Measurements from ENCODE around the gene SMIM20.

Gene SMIM20

DNA sequence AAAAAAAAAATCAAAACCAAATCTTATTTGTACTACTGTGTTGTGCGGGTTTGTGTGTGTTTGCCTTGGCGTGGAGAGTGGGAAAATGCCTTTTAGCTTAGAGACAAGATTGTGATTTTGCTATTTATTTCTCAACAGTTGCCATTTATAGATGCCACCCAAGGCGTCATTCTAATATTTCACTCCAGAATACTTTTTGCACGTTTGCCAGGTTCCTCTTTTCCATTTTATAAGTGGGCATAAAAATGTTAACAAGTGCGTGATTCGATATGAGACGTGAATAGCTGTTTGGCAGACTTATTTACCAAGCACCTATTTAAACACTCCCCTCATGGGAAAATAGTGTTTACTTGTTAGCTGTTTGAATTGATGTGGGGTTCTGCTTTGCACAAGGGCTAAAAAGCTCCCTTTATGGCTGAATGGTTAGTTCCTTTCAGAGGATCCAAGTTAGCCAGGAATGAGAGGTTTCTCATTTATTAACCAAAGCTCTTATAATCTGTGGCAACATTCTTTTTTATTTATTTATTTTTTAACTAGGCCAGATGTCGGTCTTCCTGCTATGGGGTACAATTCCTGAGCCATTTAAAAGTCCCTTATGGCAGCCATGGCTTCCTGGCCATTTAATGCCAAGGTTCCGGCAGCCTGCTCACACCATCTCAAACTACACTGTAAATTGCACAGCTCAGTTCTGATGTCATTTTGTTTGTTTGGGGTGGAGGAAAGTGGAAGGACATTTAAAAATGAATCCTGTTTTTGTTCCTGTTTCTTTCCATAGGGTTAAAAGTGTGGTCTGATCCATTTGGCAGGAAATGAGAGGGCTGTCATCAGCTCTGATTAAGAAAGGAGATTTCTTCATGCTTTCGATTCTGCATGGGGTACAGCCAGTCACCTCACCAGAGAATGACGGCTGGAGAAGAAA is 14.6 kb downstream of the SMIM20 start:
- DNase-seq: no peak

DNA sequence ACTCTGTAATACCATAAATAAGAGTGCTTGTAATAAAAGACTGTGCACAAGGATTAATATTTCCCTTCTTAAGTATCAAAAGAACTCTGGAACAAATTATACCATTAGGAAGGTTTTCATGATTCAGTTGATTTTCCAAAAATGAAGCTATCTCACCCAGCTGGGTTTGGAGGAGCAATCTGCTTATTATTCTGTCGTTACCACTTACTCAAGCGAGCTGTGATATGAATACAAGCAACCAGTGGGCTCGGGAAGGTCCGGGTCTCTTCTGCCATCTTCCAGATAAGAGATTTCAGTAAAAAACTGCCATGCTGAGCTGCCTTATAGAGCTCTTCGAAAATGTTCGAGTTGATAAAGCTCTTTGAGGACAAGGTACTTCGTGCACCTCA is 15.3 kb downstream of the SMIM20 start:
- DNase-seq: no peak

DNA sequence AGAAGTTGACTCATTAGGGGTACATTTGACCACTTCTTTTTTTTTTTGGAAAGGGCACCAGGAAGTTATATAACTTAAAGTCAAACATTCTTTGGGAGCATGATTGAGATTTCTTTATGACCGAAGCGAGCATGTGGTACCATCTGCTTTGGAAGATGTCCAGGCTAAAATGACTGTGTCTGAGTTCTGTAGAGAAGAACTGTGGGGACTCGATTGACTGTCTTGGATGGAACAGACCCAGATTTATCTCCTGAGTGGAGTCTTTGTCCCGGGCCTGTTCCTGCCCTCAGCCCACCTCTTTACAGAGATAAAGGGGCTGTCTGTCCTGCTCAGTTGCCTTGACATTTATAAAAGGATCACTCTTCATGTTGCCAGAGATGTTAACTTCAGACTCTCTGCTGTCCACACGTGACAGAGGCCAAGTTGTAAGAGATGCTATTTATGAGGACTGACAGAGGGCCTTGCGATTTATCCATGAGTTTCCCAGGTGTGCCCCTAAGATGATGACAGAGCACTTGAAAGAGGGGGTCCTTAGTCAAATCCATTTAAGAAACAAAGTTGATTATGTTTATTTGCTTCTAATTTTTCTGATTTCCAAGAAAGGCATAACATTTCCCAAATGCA is 16.8 kb downstream of the SMIM20 start:
- no peak for DNase-seq

DNA sequence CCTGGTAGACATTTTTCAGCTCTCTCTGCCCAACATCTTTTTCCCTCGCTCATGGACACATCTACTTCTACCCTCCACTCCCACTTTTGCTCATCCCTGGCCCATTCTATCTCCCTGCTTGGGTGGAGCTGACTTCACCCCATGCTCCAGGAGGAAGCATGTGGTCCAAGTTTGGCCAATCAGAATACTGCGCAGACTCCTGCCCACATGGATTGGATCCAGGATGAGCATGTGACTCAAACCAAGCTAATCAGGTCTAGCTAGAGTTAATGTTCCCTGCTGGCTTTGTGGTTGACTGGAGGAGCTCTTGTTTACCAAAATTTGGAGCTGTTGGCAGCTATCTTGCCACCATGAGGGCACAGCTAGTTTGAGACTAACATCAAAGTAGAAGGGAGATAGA is 22.7 kb downstream of the SMIM20 start:
- no peak for DNase-seq

DNA sequence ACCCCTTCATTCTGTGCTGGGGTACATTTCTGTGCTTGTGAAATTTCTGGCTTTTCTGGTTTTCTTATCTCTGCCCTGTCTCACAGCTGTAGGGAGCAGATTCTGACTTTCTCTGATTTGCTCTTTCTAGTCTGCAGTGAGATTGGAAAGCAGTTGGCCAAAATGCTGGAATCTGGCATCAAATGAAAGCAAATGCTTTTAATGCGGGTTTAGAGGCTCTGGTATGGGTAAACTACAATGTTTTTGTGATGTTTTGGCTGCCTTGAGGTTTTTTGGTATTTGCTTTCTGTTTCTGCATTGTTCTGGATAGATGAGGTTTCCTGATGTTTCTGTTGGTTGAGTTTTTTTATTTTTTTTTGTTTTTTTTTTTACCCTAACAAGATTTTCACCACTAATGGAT is 23.8 kb downstream of the SMIM20 start:
- no peak for DNase-seq

DNA sequence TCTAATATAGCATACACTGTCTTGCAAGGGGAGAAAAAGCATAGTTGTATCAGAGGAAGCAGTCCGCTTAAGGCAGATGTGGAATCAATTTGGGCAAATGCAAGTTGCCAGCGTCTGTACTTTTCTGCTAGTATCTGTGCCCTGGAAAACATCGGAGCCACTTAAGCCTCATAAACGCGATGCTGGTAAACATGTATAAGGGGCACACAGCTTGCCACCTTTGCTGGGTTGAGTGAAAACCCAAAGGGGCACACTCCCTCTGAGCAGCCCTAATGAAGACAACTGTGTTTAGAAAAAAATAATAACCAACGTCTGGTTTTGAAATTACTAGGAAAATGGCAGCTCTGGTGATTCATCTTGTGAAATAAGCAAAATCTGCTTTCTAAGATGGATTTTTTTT is 24.3 kb downstream of the SMIM20 start:
- no peak for DNase-seq

DNA sequence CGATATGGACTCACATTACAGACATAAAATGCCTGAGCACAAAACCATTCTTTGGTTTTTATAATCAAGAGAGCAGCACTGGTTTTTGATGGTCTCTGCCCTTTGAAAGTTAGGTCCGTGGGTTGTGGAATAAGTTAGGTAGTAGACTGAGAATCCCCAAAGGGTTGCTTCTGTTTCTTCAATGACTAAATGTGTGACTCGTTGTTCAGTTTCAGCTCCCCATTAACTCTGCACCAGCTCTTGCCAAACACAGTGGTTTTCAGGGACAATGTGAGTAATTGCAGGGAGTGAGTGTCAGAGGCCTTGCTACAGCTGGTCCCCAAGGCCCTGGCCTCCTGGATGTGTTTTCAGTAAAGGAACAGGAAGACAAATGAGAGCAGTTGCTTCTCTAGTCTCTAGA is 24.8 kb downstream of the SMIM20 start:
- DNase-seq: no peak

DNA sequence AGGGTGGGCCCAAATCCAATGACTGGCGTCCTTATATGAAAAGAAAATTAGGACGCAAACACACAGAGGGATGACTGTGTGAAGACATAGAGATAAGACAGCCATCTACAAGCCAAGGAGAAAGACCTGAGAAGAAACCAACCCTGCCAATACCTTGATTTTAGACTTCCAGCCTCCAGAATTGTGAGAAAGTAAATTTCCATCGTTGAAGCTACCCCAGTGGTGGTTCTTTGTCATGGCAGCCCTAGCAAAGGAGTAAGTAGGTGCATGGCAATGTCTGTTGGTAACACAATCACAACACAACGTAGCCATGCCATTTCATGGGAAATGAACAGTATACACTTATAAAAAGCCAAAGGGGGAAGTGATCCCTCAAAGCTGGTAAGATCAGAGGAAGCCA is 25.3 kb downstream of the SMIM20 start:
- no peak for DNase-seq

DNA sequence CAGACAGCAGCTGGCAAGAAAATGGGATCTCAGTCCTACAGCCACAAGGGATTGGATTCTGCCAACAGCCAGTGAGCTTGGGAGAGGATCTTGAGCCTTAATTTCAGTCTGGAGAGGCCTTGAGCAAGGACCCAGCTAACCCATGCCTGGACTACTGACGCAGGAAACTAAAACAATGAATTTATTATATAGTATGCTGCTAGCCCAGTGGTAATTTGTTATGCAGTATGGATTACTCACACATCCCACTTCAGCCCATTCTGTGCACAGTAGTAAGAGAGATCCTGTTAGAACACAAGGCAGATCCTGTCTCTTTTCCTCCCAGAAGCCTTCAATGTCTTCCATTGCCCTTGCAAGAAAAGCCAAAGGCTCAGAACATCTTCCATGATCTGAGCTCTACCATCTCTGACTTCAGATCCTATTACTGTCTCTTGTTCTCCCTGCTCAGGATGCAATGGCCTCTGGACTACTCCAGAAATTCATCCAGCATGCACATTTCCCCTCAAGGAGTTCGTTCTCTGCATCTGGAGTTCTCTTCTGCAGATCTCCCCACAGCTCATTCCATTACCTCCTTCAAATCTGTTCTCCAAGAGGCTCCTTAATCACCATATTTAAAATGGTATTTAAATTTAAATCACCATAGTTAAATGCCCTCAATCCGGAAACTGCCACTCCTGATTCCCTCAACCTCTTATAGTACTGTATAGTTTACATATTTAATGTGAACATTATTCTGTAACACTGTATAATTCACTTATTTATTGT is 27.6 kb downstream of the SMIM20 start:
- no peak for DNase-seq

DNA sequence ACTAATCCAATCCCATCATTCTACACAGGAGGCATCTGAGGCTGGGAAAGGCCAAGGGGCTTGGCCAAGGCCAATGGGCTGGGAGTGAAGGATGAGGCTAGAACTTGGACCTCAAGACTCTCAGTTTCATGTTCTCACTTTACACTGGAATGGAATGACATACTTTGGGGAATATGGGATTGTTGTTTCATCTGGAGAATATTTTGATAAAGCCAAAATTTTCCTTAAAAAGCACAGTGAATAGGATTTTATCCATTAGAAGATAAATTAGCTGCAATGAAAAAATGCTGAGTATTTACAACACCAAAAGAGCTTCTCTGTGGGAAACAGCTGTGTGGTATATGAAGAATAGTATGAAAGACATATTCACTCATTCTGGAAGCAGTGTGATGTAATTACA is 29.3 kb downstream of the SMIM20 start:
- no peak for DNase-seq

DNA sequence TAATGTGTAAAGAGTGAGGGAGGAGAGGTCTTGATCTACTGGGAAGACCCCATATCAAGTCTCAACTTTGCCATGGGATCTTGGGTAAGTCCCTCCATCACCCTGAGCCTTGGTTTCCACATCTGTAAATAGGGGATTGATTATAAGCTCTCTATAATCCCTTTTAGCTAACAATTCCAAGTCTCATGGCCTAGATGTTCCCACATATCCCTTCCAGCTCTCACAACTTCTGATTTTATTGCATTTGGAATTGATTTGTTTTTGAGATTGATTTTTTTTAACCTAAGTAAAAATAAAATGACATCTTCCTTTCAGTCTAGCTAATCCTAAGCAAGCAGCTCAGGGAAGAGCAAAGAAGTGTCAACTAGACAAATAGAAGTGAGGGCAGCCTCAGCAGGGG is 29.8 kb downstream of the SMIM20 start:
- DNase-seq: no peak

DNA sequence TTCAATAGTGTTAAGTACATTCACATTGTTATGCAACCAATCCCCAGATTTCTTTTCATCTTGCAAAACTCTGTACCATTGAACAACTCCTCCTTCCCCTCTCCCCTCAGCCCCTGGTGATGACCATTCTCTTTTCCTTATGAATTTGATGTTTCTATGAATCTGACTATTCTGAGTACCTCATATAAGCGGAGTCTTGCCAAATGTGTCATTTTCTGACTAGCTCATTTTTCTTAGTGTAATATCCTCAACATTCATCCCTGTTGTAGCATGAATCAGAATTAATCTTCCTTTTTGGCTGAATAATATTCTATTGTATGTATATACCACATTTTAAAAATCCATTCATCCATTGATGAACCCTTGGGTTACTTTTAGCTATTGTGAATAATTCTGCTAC is 34.0 kb downstream of the SMIM20 start:
- DNase-seq: no peak

DNA sequence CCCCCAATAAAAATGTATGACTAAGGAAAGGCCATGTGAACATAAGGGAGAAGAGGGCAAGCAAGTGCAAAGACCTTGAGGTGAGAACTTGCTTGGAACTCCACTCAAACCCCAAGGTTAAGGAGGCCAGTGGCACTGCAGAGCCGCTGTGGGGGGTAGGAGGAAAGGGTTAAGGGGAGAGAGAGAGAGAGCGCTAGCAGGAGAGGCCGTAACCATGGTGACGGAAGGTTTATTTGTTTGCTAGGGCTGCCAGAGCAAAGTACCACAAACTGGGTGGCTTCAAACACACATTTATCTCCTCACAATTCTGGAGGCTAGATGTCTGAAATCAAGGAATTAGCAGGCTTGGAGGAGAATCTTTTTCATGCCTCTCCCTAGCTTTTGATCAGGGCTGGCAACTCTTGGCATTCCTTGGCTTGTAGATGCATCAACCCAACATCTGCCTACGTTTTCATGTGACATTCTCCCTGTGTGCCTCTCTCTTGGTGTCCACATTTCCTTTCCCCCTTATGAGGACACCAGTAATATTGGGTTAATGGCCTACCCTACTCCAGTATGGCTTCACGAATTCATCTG is 35.2 kb downstream of the SMIM20 start:
- DNase-seq: no peak

DNA sequence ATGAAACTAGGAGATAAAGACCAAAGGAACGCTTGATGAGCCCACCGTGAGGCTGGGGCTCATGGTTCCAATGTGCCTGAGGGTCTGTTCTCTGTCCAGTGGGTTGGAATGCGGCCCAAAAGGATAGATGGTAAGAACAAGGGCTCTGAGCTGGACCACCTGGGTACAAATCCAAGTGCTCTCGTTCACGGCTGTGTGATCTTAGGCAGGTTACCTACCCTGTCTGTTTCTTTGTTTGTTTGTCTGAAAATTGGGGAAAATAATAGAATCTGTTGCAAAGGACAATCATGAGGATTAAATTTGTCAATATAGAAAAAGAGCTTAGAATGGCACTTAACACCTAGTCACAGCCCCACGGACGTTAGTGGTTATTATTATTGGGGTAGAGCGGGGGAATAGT is 36.0 kb downstream of the SMIM20 start:
- no peak for DNase-seq

DNA sequence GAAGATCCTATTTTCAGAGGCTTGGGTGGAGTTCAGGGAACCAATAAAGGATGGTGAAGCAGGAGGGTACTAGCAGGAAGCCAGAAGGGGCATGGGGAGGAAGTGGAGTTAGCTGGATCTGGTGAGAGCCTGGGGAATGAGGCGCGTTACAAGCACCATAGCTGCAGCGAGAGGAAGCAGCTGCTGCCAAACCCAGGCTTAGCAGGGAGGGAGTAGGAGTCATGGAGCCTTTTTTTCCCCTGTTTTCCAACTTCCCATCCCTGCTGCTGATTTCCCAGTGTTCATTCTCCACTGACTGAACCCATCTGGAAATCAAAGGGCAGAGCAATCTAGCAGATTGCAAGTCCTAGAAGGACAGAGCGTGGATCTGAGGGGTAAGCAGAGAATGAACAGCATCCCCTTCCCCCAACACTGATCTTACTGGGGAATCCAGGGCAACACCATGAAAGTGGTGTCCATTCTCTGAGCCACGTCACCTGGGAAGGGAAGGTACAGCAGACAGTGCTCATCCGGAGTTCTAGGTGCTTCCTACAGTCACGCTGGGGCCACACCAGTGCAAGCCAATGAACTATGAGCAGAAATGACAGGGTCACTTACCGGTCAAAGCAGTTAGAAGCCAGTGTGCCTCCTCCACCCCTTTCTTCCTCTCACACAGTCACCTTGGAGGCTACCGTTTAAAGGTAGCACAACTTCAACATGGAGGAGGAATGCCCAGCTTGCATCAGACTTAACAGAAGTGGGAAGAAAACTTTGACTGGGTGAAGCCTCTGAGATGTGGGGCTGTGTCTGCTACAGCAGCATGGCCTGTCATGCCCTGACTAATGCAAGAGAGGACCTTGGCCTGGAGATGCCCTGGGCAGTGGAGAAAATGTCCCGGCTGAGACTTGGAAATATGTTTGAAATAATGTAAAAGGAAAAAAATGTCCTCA is 36.7 kb downstream of the SMIM20 start:
- no peak for DNase-seq

DNA sequence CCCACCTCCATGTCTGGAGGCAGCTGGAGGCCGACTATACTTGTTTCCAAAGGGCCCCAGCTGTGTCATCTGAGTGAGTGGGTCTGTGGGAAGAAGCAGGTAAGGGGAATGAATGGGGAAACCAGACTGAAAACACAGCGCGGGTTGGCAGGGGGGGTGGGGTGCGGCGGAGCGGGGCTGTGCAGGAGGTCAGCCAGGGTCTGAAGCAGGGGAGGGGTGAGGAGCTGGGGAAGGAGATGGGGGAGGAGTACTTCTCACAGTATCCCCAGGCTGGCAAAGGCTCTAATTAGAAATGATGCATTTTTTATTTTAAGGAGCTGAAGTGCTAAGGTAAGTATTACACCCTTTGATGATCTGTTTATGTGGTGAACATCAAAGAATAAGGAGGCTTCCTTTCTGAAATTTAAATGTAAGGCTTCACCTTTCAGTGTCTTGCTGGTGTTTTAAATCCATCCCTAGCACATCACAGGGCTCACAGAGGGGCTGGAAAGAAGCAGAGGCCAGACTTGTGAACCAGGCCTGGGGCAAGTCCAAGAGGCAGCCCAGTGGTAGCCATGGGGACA is 37.5 kb downstream of the SMIM20 start:
- DNase-seq: no peak

DNA sequence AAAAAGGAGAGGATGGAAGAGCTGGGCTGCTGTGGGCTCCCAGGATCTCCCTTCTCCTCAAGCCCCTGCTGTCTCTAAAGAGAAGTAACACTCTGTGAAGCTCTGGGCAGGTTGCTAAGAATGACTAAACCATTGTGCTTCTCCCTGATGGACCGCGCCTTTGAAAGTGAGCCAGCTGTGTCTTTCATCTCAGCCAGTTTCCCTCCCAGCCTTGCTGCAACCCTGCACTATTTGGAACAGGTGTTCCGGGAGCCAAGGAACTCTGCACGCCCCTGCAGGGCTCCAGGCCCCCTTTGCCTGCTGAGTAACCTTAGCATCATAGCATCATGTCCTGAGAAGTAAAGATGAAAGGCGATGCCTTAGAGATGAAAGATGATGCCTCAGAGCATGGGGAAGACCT is 39.7 kb downstream of the SMIM20 start:
- DNase-seq: no peak

DNA sequence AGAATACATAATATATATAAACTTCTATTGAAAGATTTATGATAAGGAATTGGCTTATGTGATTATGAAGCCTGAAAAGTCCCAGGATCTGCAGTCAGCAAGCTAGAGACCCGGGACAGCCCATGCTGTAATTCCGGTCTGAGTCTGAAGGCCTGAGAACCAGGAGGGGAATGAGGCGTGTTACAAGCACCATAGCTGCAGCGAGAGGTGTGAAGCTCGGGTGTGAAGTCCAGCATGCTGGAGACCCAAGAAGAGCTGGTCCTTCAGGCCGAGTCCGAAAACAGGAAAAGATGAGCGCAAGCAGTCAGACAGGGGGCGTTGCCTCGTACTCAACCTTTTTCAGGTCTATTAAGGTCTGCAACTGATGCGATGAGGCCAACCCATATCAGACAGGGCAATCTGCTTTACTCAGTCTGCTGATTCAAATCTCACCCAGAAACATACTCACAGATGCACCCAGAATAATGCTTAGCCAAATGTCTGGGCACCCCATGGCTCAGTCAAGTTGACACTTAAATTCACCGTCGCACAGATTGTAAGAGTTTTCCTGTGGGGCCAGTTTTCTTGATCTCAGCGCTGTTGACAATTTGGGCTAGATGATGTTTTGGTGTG is 40.4 kb downstream of the SMIM20 start:
- DNase-seq: no peak

DNA sequence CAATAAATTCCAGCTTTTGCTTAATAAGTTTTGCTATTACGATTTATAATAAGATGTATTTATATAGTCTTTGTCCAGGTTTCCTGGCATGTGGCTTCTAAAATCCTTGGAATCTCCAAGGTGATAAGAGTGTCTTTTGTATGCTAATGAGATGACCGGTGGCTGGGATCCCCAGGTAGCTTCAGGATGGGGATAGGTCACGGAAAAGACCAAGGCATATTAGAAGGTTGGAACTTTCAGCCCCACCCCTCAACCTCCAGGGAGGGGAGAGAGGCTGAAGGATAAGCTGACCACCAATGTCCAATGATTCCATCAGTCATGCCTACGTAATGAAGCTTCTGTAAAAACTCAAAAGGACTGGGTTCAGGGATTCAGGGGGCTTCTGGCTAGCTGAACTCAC is 41.7 kb downstream of the SMIM20 start:
- DNase-seq: no peak

DNA sequence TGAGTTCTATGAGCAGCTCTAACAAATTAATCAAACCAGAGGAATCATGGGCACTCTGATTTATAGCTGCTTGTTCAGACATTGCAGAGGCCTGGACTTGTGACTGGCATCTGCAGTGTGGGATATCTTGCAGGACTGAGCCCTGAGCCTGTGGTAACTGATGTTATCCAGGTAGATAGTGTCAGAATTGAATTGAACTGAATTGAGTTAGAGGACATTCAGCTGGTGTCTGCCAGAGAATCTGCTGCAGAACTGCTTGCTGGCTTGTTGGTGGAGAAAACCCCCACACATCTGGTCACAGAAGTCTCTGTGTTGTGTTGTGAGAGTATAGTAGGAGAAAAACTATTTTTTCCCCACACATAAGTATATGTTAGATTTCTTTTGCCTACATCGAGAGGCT is 42.2 kb downstream of the SMIM20 start:
- DNase-seq: no peak

DNA sequence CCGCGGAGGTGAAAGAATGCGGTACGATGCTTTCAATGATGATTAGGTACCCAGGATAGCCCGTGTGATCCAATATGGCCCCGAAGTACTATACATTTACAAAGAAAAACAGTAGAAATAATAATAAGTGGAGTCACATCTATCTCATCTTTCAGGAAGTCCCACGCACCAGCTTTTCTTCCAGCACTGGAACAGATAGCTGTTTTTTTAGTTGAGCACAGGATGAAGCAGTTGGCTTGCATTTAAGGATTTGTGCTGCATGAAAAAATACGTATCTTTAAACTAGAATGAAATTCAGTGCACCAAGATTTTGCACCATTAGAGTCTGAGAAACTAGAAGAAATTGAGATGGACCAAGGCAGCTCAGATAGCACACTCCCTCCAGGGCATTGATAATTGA is 44.1 kb downstream of the SMIM20 start:
- DNase-seq: no peak

DNA sequence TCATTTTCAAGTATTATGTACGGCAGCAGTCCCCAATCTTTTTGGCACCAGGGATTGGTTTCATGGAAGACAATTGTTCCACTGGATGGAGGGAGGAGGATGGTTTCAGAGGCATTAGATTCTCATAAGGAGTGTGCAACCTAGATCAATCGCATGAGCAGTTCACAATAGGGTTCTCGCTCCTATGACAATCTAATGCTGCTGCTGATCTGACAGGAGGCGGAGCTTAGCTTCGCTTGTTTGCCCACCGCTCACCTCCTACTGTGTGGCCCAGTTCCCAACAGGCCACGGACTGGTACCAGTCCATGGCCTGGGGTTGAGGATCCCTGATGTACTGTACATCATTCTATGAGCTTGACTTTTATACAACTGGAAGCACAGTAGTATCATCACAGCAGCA is 48.4 kb downstream of the SMIM20 start:
- no peak for DNase-seq
